Neutrophil (primary cell): ENCODE data around the gene GGCT.

Experiments used
- H3K27ac ChIP-seq: fragments of 200-600 bp; sonication (generic); 2 replicates; pipeline ENCODE4 v1.5.1; 2016; ENCODE audit warnings: mild to moderate bottlenecking, moderate library complexity
- H3K27me3 ChIP-seq: fragments of 200-600 bp; sonication (generic); 2 replicates; pipeline ENCODE4 v1.6.0; 2016; ENCODE audit warnings: mild to moderate bottlenecking
- H3K36me3 ChIP-seq: fragments of 200-600 bp; sonication (generic); 2 replicates; pipeline ENCODE4 v1.5.1; 2017
- H3K4me1 ChIP-seq, 2 experiments: fragments of 200-600 bp in 1 of 2; sonication (generic) in 1 of 2; 1 replicate in 1 of 2; 2 replicates in 1 of 2; pipeline versions ENCODE4 v1.5.1 to v1.6.1; 2013 to 2016; ENCODE audit warnings: low read depth in 1 of 2, low read length in 1 of 2, mild to moderate bottlenecking in 1 of 2, moderate library complexity in 1 of 2; ENCODE audit not compliant: control insufficient read depth in 1 of 2, insufficient read depth in 1 of 2
- H3K4me3 ChIP-seq, 2 experiments: fragments of 200-600 bp in 1 of 2; sonication (generic) in 1 of 2; 1 replicate in 1 of 2; 2 replicates in 1 of 2; pipeline ENCODE4 v1.5.1; 2013 to 2016; ENCODE audit warnings: low read depth in 1 of 2, low read length in 1 of 2, mild to moderate bottlenecking in 1 of 2, moderate library complexity in 1 of 2
- H3K9me3 ChIP-seq: fragments of 200-600 bp; sonication (generic); 2 replicates; pipeline ENCODE4 v1.5.1; 2016
- TF ChIP-seq, protein P1 (sequence below): fragments of 200-600 bp; sonication (generic); IDR thresholded peaks from 2 replicates; pipeline ENCODE4 v1.5.1; 2016; ENCODE audit warnings: antibody characterized with exemption

The GGCT gene

DNA sequence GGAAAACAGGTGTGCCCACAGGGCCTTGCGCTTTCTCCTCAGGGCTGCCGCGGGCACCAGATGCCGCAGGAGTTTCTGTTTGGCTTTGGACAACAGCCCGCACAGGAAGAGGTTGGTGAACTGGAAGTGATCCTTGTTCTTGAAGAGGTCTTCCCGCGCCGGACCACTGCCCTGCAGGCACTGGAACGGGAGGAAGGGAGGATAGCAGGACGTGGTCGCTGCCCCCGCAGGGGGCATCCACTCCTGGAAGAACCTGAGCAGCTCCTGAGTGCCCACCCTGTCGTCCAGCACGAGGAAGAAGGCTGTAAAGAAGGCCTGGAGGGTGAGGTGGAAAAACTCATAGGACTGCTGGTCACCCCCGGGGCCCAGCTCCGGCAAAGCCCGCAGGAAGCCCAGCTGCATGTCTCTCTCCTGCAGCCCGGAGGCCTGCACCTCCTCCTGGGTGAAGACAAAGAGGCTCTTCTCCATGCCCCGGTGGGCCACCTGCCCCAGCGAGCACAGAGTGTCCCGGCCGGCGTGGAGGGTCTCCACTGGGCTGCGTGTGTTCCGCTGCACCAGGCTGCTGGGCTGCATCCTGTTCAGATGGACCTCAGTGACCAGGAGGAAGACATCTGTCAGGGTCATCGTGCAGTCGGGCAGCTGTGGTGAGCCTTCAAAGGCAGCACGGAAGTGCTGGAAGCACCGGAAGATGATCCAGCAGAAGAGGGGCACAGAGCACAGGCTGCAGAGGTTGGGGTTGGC, 52.9 kb downstream of the GGCT start:
- peaks cover 96% of the 10 kb centered on the region for H3K36me3 ChIP-seq
- H3K4me3 ChIP-seq = no peak overlapping the region

DNA sequence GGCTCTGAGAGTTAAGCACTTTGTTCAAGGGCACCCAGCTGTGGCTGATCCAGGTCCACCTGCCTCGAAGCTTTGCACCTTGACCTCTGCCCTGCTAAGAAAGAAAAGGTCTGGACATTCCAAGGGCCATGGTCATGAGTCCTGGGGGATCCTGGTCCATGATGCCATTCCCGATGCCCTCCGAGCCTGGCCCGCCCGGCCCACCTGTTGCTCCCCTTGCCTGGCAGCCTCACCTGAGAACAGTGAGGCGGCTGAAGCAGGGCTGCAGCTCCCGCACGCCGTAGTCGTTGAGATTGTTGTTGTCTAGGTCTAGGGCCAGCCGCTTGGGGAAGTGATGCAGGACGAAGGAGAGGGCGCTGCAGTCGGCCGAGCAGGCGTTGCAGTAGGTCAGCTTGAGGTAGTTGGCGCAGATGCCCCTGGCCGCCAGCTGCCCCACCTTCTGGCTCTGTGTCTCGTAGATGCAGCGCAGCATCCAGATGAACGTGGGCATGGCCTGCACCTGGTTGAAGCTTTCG, 53.6 kb downstream of the GGCT start:
- Histone ChIP-seq H3K9me3 (no peaks in the 10 kb centered on the region), H3K27ac (no peak overlapping the region), H3K4me3 (no peak overlapping the region), H3K4me1 (peaks cover 3 to 4% of the 10 kb centered on the region in 2 experiments), H3K36me3 (peaks cover 91% of the 10 kb centered on the region), H3K27me3 (no peaks in the 10 kb centered on the region)
- TF ChIP-seq, protein P1, sequence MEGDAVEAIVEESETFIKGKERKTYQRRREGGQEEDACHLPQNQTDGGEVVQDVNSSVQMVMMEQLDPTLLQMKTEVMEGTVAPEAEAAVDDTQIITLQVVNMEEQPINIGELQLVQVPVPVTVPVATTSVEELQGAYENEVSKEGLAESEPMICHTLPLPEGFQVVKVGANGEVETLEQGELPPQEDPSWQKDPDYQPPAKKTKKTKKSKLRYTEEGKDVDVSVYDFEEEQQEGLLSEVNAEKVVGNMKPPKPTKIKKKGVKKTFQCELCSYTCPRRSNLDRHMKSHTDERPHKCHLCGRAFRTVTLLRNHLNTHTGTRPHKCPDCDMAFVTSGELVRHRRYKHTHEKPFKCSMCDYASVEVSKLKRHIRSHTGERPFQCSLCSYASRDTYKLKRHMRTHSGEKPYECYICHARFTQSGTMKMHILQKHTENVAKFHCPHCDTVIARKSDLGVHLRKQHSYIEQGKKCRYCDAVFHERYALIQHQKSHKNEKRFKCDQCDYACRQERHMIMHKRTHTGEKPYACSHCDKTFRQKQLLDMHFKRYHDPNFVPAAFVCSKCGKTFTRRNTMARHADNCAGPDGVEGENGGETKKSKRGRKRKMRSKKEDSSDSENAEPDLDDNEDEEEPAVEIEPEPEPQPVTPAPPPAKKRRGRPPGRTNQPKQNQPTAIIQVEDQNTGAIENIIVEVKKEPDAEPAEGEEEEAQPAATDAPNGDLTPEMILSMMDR = no peak

More for the DNA sequence above, 52.9 kb downstream of the GGCT start:
- H3K9me3 ChIP-seq = no peaks in the 10 kb centered on the region
- no peaks in the 10 kb centered on the region for H3K27me3 ChIP-seq
- H3K27ac ChIP-seq = no peak overlapping the region
- no peaks in the 10 kb centered on the region for H3K4me1 ChIP-seq
- TF ChIP-seq, protein P1 = no peak

DNA sequence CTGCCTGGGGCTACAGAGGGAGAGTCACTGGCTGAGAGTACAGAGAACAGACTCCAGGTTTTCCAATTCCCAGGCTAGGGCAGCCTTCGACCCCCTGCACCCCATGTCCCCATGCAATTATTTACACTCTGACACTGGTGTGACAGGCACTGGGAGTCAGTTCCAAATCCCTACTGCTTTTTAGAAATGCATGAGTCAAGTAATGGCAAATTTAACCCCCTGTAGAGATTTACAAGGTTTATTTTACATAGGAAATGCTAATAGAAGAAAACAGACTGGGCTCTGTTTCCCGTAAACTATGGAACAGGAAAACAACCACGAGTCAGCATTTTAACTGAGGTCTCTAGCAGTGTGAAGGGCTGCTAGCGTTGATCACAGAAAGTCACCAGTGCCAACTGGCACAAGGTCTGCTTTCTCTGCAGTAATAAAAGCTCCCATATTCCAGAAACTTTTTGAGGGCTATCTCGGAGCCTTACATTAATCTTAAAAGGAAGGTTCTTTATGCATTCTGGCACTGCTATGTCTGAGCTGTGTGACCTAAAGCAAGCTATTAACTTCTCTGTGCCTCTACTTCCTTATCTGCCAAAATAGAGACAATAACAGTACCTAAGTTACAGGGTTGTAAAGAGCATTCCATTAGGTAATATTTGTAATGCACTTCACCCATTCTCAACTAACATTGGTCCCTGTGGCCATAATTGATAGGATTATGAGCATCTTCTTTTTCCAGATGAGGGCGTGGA, 54.2 kb downstream of the GGCT start:
- no peaks in the 10 kb centered on the region for H3K27me3 ChIP-seq
- H3K4me3 ChIP-seq = no peak overlapping the region
- peaks cover 86% of the 10 kb centered on the region for H3K36me3 ChIP-seq
- TF ChIP-seq, protein P1 = no peak
- H3K27ac ChIP-seq = no peak overlapping the region
- H3K4me1 ChIP-seq = peaks cover 8 to 9% of the 10 kb centered on the region in 2 experiments
- no peaks in the 10 kb centered on the region for H3K9me3 ChIP-seq

DNA sequence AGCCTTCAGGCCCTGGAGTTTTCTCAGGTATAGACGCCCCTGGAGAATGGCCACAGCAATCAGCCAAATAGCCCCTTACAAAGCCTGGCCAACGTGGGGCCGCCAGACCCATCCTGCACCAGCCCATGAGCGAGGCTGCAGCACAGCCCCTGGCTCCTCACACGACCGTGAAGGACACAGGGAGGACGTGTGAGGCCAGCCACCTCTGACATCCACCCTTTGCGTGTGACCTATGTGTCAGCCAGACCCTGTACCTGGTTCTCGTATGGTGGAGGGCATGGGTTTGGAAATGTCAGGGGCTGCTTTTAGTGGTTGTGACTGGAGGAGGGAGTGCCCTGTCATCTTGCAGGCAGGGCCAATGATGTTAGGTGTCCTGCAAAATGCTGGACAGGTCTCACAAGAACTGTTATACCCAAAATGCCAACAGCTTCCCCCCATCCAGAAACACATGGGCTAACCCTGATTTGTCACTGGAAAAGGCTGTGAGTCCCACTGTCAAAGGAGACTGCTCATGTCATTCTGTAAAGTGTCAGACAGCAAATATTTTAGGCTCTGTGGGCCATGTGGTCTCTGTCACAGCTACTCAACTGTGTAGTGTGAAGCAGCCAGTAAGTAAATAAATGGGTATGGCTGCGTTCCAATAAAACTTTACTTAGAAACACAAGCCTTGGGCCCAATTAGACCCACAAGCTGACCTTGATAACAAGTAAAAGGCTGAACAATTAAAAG, 56.0 kb downstream of the GGCT start:
- TF ChIP-seq, protein P1 = no peak
- H3K27me3 ChIP-seq = no peaks in the 10 kb centered on the region
- no peak overlapping the region for H3K27ac ChIP-seq
- peaks cover 68% of the 10 kb centered on the region for H3K36me3 ChIP-seq
- H3K4me1 ChIP-seq = peaks cover 11% of the 10 kb centered on the region in 2 experiments
- no peak overlapping the region for H3K4me3 ChIP-seq
- H3K9me3 ChIP-seq = no peaks in the 10 kb centered on the region

DNA sequence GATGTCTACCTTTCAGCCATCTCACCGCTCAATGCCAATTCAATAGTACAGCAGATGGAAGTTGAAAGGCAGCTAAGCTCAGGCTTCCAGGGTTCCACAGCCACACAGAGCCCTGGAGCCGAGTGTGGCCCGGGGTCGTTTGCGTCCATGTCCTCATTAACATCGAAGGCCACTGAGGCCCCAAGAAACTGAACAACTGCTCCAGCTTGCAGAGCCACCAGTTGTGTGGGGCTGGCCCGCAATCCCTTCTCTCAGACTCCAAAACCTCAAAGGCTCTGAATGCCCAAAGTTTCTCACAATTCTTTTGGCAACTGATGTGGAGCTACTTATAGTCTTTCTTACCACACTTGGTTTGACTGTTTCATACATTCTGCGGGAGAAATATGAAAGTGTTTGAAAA, 57.2 kb downstream of the GGCT start:
- Histone ChIP-seq H3K36me3 (peaks cover 57% of the 10 kb centered on the region), H3K27me3 (no peaks in the 10 kb centered on the region), H3K4me1 (peaks cover 11% of the 10 kb centered on the region in 2 experiments), H3K27ac (no peak overlapping the region), H3K4me3 (no peak overlapping the region), H3K9me3 (no peaks in the 10 kb centered on the region)
- TF ChIP-seq, protein P1 = no peak
